Fibroblast of skin of left biceps (primary cell): ENCODE data around the gene WDPCP.
"Not testable (repeated sequence)": the region's sequence is repeated elsewhere in the genome, so short reads cannot be mapped to it uniquely, and the experiment has no call there.

Source experiments
- DNase-seq, 2 experiments: peaks; one replicate each; pipeline ENCODE4 v3.0.0-alpha.2; 2013; ENCODE audit warnings: low read depth in 2 of 2

WDPCP gene

GRCh38 chr2:63118821-63119220 lies 469.5 kb downstream of the WDPCP start:
- DNase-seq = no peak

- no peak for DNase-seq
Measured at GRCh38 chr2:63104482-63104881, 483.8 kb downstream of the WDPCP start.

- no peak for DNase-seq
Measured at GRCh38 chr2:63101954-63102353, 486.3 kb downstream of the WDPCP start.

GRCh38 chr2:63099032-63099431 lies 489.2 kb downstream of the WDPCP start:
- no peak for DNase-seq

GRCh38 chr2:63096491-63096890 lies 491.8 kb downstream of the WDPCP start:
- DNase-seq = no peak

GRCh38 chr2:63093502-63093901 lies 494.8 kb downstream of the WDPCP start:
- DNase-seq = no peak

GRCh38 chr2:63092857-63093256 lies 495.4 kb downstream of the WDPCP start:
- DNase-seq = no peak

GRCh38 chr2:63092401-63092800 lies 495.9 kb downstream of the WDPCP start:
- DNase-seq = no peak

GRCh38 chr2:63086687-63087086 lies 501.6 kb downstream of the WDPCP start:
- no peak for DNase-seq

- DNase-seq = no peak
Measured at GRCh38 chr2:63081404-63081803, 506.9 kb downstream of the WDPCP start.

- no peak for DNase-seq
Measured at GRCh38 chr2:63078852-63079606, 509.2 kb downstream of the WDPCP start.

- DNase-seq = not testable (repeated sequence)
Measured at GRCh38 chr2:63074399-63074798, 513.9 kb downstream of the WDPCP start.

GRCh38 chr2:63073994-63074393 lies 514.3 kb downstream of the WDPCP start:
- no peak for DNase-seq

- DNase-seq = no peak
Measured at GRCh38 chr2:63071664-63072063, 516.6 kb downstream of the WDPCP start.
